HepG2 (cell line): Measurements from ENCODE around the gene HPS3. TPM values are rescaled to one million over a fixed set of nuclear protein-coding genes. Genes with fewer than 3 reads are reported as not detected.
A peak's percentile ranks its signal among the peaks of the same experiment; 100 is the strongest.

Source experiments
- ARID4A ChIP-seq: sonication (generic); formaldehyde crosslinking; IDR thresholded peaks from 2 replicates; pipeline ENCODE4 v1.5.0; 2020; ENCODE audit warnings: mild to moderate bottlenecking, missing genetic modification reagents, borderline replicate concordance
- HNF4A ChIP-seq: sonication (generic); formaldehyde crosslinking; IDR thresholded peaks from 2 replicates; pipeline ENCODE4 v1.4.0; 2020; ENCODE audit warnings: missing genetic modification reagents
- HOXA5 ChIP-seq: sonication (generic); formaldehyde crosslinking; IDR thresholded peaks from 2 replicates; pipeline ENCODE4 v1.4.0; 2020; ENCODE audit warnings: missing genetic modification reagents
- IRF2 ChIP-seq: IDR thresholded peaks from 2 replicates; pipeline ENCODE4 v1.6.1; 2018; ENCODE audit warnings: missing genetic modification reagents, missing compliant biosample characterization
- KIAA2018 ChIP-seq: sonication (generic); formaldehyde crosslinking; IDR thresholded peaks from 2 replicates; pipeline ENCODE4 v1.5.0; 2020; ENCODE audit warnings: mild to moderate bottlenecking, missing genetic modification reagents, borderline replicate concordance
- ZNF101 ChIP-seq: sonication (generic); formaldehyde crosslinking; IDR thresholded peaks from 2 replicates; pipeline ENCODE4 v1.4.0; 2020; ENCODE audit warnings: mild to moderate bottlenecking, low read depth, missing genetic modification reagents, borderline replicate concordance
- ZNF3 ChIP-seq: IDR thresholded peaks from 2 replicates; pipeline ENCODE4 v1.7.0; 2017; ENCODE audit warnings: inconsistent platforms
- ZNF549 ChIP-seq: sonication (generic); formaldehyde crosslinking; IDR thresholded peaks from 2 replicates; pipeline ENCODE4 v1.5.0; 2020; ENCODE audit warnings: missing genetic modification reagents
- ZSCAN20 ChIP-seq: sonication (generic); formaldehyde crosslinking; IDR thresholded peaks from 2 replicates; pipeline ENCODE4 v1.4.0; 2020; ENCODE audit warnings: missing genetic modification reagents, mild to moderate bottlenecking, borderline replicate concordance
- polyA plus RNA-seq, 8 experiments: library from polyadenylated mRNA; depleted of rRNA in 3 of 8; stranded (reverse) in 7 of 8; unstranded in 1 of 8; fragments of >200 nt; fragmentation: Illumina TruSeq in 4 of 8; extraction: Trizol in 4 of 8; gene quantifications; 2 replicates each; pipeline versions ENCODE4 v1.2.1 to v1.2.3, GENCODE V29; 2011 to 2016; ENCODE audit warnings: low read depth in 4 of 8, missing spikeins in 1 of 8, mixed read lengths in 1 of 8; ENCODE audit not compliant: insufficient read depth in 1 of 8
- total RNA-seq, 5 experiments: library from RNA; depleted of rRNA; stranded (reverse); fragments of >200 nt; fragmentation: Illumina TruSeq; extraction: Trizol; gene quantifications; 2 replicates each; pipeline ENCODE4 v1.2.3, GENCODE V29; 2016; ENCODE audit warnings: low read depth in 1 of 5
- TF ChIP-seq, protein P1 (sequence below): sonication (generic); formaldehyde crosslinking; IDR thresholded peaks from 2 replicates; pipeline ENCODE4 v1.5.1; 2020; ENCODE audit warnings: mild to moderate bottlenecking, missing genetic modification reagents, borderline replicate concordance

Gene HPS3
- total and polyA plus RNA-seq, 2 of the 13 experiments (the other 11 are each of a cell fraction or from before 2014, with no cell fraction given): 9.5 to 18.9 TPM

GRCh38 chr3:149221783-149222517, 92.5 kb downstream of the HPS3 start, which contains the start of gene CP (continued):
- TF ChIP-seq IRF2 (CRISPR knock-in tag): peak; percentile 29; the same call in 1 of the 2 replicates
- TF ChIP-seq ZNF101 (CRISPR knock-in tag): no peak
- TF ChIP-seq HNF4A: peak; percentile 56
- TF ChIP-seq ARID4A (CRISPR knock-in tag): no peak
- TF ChIP-seq ZNF3 (CRISPR knock-in tag): peak; percentile 87; the same call in 1 of the 2 replicates
- TF ChIP-seq ZSCAN20 (CRISPR knock-in tag): no peak
- 0 out of 2 replicates have a peak, but pooled peaks have one; percentile 37 for TF ChIP-seq HOXA5 (CRISPR knock-in tag)
- no peak for TF ChIP-seq ZNF549 (CRISPR knock-in tag)
- TF ChIP-seq, protein P1, sequence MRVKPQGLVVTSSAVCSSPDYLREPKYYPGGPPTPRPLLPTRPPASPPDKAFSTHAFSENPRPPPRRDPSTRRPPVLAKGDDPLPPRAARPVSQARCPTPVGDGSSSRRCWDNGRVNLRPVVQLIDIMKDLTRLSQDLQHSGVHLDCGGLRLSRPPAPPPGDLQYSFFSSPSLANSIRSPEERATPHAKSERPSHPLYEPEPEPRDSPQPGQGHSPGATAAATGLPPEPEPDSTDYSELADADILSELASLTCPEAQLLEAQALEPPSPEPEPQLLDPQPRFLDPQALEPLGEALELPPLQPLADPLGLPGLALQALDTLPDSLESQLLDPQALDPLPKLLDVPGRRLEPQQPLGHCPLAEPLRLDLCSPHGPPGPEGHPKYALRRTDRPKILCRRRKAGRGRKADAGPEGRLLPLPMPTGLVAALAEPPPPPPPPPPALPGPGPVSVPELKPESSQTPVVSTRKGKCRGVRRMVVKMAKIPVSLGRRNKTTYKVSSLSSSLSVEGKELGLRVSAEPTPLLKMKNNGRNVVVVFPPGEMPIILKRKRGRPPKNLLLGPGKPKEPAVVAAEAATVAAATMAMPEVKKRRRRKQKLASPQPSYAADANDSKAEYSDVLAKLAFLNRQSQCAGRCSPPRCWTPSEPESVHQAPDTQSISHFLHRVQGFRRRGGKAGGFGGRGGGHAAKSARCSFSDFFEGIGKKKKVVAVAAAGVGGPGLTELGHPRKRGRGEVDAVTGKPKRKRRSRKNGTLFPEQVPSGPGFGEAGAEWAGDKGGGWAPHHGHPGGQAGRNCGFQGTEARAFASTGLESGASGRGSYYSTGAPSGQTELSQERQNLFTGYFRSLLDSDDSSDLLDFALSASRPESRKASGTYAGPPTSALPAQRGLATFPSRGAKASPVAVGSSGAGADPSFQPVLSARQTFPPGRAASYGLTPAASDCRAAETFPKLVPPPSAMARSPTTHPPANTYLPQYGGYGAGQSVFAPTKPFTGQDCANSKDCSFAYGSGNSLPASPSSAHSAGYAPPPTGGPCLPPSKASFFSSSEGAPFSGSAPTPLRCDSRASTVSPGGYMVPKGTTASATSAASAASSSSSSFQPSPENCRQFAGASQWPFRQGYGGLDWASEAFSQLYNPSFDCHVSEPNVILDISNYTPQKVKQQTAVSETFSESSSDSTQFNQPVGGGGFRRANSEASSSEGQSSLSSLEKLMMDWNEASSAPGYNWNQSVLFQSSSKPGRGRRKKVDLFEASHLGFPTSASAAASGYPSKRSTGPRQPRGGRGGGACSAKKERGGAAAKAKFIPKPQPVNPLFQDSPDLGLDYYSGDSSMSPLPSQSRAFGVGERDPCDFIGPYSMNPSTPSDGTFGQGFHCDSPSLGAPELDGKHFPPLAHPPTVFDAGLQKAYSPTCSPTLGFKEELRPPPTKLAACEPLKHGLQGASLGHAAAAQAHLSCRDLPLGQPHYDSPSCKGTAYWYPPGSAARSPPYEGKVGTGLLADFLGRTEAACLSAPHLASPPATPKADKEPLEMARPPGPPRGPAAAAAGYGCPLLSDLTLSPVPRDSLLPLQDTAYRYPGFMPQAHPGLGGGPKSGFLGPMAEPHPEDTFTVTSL: peak; percentile 44; the same call in 1 of the 2 replicates
- TF ChIP-seq KIAA2018 (CRISPR knock-in tag): no peak
